ENCODE results near the gene DNAH14. TPM values are rescaled to one million over a fixed set of nuclear protein-coding genes. Genes with fewer than 3 reads are reported as not detected.

DNAH14 gene
- total and polyA plus RNA-seq, 2 of the 8 experiments (the other 6 are each of a cell fraction or from before 2014, with no cell fraction given) = 8.4 to 40.7 TPM

DNA sequence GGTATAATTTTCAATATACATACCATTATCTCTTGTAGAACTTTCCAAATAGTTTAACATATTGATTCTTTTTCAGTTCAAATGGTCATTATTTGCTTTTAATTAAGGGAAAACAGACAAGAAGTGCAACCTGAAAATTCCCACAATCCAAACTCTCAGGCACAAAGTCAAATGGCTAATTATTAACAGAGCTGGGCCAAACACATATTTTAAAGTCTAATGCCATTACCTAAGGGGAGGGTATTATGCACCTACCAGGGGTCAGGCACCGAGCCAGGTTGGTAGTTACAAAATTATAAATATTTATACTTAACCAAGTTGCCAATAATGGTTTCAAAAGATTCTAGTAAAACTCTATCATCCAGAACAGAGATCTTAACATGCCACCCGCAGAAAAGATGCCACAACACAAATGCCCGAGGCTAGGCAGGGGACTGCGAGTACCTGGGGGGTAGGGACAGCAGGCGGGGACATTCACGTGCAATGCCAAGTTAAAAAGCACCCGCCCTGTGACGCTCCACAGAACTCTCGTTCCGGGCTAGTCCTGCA, 483.4 kb downstream of the DNAH14 start:
- no peak overlapping the region for H2BK5ac ChIP-seq (ENCODE audit: low read depth, low read length)
- H3K9me3 ChIP-seq (ENCODE audit: insufficient read depth in 2 of 2, low read depth in 1 of 2, low read length in 1 of 2) = no peaks in the 10 kb centered on the region
- no peaks in the 10 kb centered on the region for H3K79me2 ChIP-seq (ENCODE audit: control insufficient read depth in 1 of 2, insufficient read depth in 2 of 2, low read length in 2 of 2)
- FAIRE-seq (no peak), DNase-seq (ENCODE audit: low read depth in 1 of 2, low spot score in 2 of 2) (no peak)
- H4K91ac ChIP-seq (replicated peaks; ENCODE audit: insufficient read length, low read length) = no peak overlapping the region
- H3K4me1 ChIP-seq (replicated peaks in 1 of 4; ENCODE audit: control insufficient read depth in 3 of 4, insufficient read depth in 4 of 4, low read length in 3 of 4) = peaks cover 0 to 3% (median 1%) of the 10 kb centered on the region in 4 experiments; a peak in 2 of 7 replicates
- CTCF ChIA-PET (ENCODE audit: partially characterized antibody) = interaction anchor here (0.7 to 4.1 kb wide), 3 partner anchors 9 to 390 kb away, joined by 3 to 17 read pairs (median 8); partner anchors contain the start of gene LBR
- no peak overlapping the region for H3K4me2 ChIP-seq (ENCODE audit: insufficient read depth in 1 of 2, low read depth in 2 of 2, low read length in 2 of 2)
- peaks cover 0 to 5% of the 10 kb centered on the region in 2 experiments for H4K20me1 ChIP-seq (replicated peaks in 1 of 2; ENCODE audit: control insufficient read depth in 1 of 2, insufficient read depth in 2 of 2, low read length in 2 of 2)
- H3K9ac ChIP-seq (replicated peaks in 1 of 4; ENCODE audit: extremely low read depth in 1 of 4, low read depth in 3 of 4, low read length in 3 of 4) = no peak overlapping the region
- H3K79me1 ChIP-seq (ENCODE audit: low read depth, low read length) = no peaks in the 10 kb centered on the region; the same call in 1 of the 2 replicates
- POLR2A ChIA-PET (ENCODE audit: partially characterized antibody) = interaction anchor here (0.8 kb wide), 1 partner anchor 13 kb away, joined by 4 read pairs; no protein-coding TSS in a partner anchor
- H3K23me2 ChIP-seq (ENCODE audit: low read depth, low read length) = no peaks in the 10 kb centered on the region
- H3K14ac ChIP-seq (ENCODE audit: insufficient read length) = no peak overlapping the region
- WGBS, 2 experiments (ENCODE audit: extremely low coverage in 1 of 2, insufficient coverage in 1 of 2, insufficient read length in 1 of 2, insufficient replicate concordance in 2 of 2, low coverage in 1 of 2, low lambda C conversion rate in 2 of 2, missing lambda C conversion rate in 1 of 2) = 93% methylated on average over 10 of the region's 10 CpGs; no CpG with 5 or more reads in 1 of the 2 experiments
- H2AFZ ChIP-seq (ENCODE audit: low read length) = no peak overlapping the region
- no peak overlapping the region for H4K5ac ChIP-seq (ENCODE audit: insufficient read length, low read depth, low read length)
- no peak overlapping the region for H3K18ac ChIP-seq (ENCODE audit: extremely low read depth, low read length)
- H3K27ac ChIP-seq (ENCODE audit: low read depth, low read length) = no peak overlapping the region
- peaks cover 3 to 45% (median 17%) of the 10 kb centered on the region in 4 experiments; a peak in 6 of 8 replicates for H3K36me3 ChIP-seq (ENCODE audit: control insufficient read depth in 2 of 4, insufficient read depth in 4 of 4, low read length in 3 of 4)
- no peak overlapping the region for H3K56ac ChIP-seq (replicated peaks; ENCODE audit: insufficient read length, low read depth, low read length)
- no peak overlapping the region for H2BK120ac ChIP-seq (replicated peaks; ENCODE audit: low read depth, low read length)
- no peak overlapping the region for H4K8ac ChIP-seq (ENCODE audit: extremely low read depth, insufficient read depth, low read length)
- no peak overlapping the region for H3K4ac ChIP-seq (replicated peaks; ENCODE audit: insufficient read length, low read depth, low read length)
- H2AK5ac ChIP-seq (ENCODE audit: low read depth, low read length) = no peak overlapping the region
- H3K27me3 ChIP-seq (replicated peaks in 1 of 4; ENCODE audit: control insufficient read depth in 3 of 4, extremely low read depth in 1 of 4, insufficient read depth in 3 of 4, low read length in 3 of 4) = no peaks in the 10 kb centered on the region
- H3K4me3 ChIP-seq (ENCODE audit: extremely low read depth in 1 of 4, insufficient read depth in 2 of 4, low read depth in 3 of 4, low read length in 4 of 4) = no peak overlapping the region
- H2BK20ac ChIP-seq (ENCODE audit: low read length) = no peak overlapping the region
- H3K23ac ChIP-seq (ENCODE audit: insufficient read length) = no peak overlapping the region
- no peak overlapping the region for H2BK12ac ChIP-seq (ENCODE audit: low read depth, low read length)
- H2BK15ac ChIP-seq (ENCODE audit: low read length) = no peak overlapping the region
- TF ChIP-seq BCL11A (IDR thresholded peaks at IDR 0.05; ENCODE audit: low read depth in 2 of 2, low read length in 2 of 2) (no peak), PHF8 (conservative IDR thresholded peaks at IDR 0.05; ENCODE audit: low read depth, low read length) (no peak), GABPA (IDR thresholded peaks at IDR 0.05; ENCODE audit: borderline replicate concordance, insufficient read depth, low read length) (no peak)

All from H1 (cell line).